H1 (cell line): ENCODE measurements around the gene CEMIP2.

Source experiments
- ASH2L ChIP-seq: fragments of 200-600, 300-600 bp; sonication (generic); IDR thresholded peaks from one replicate; pipeline ENCODE4 v1.7.1; 2017; ENCODE audit warnings: low read length
- CBX5 ChIP-seq: fragments of 300-800, 300-1000 bp; sonication (generic); IDR thresholded peaks from 2 replicates; pipeline ENCODE4 v1.7.1; 2016; ENCODE audit warnings: antibody characterized with exemption, low read length, low read depth
- CTCF ChIP-seq, 3 experiments: IDR thresholded peaks; 1 replicate in 2 of 3; 2 replicates in 1 of 3; pipeline versions ENCODE4 v1.5.1 to v1.6.1; 2011; ENCODE audit warnings: low read length in 3 of 3, mild to moderate bottlenecking in 3 of 3, inconsistent platforms in 2 of 3, low read depth in 1 of 3, moderate library complexity in 1 of 3; ENCODE audit not compliant: insufficient read depth in 1 of 3; ENCODE audit errors: control extremely low read depth in 1 of 3
- E2F6 ChIP-seq: IDR thresholded peaks from 2 replicates; pipeline ENCODE4 v1.6.1; 2012; ENCODE audit warnings: inconsistent platforms
- EP300 ChIP-seq, 2 experiments: IDR thresholded peaks; 1 replicate in 1 of 2; 2 replicates in 1 of 2; pipeline ENCODE4 v1.6.1; 2011 to 2012; ENCODE audit warnings: low read depth in 2 of 2, low read length in 2 of 2, mild to moderate bottlenecking in 2 of 2, borderline replicate concordance in 1 of 2, inconsistent platforms in 1 of 2, moderate library complexity in 1 of 2
- EZH2 ChIP-seq: fragments of 200-600 bp; sonication (generic); IDR thresholded peaks from 2 replicates; pipeline ENCODE4 v1.7.1; 2012; ENCODE audit warnings: low read depth, mild to moderate bottlenecking, moderate library complexity, low read length, inconsistent platforms; ENCODE audit not compliant: severe bottlenecking
- POLR2A ChIP-seq, 2 experiments: IDR thresholded peaks; 1 replicate in 1 of 2; 2 replicates in 1 of 2; pipeline ENCODE4 v1.6.1; 2011; ENCODE audit warnings: low read depth in 2 of 2, low read length in 2 of 2, mild to moderate bottlenecking in 2 of 2; ENCODE audit errors: control extremely low read depth in 1 of 2
- RNF2 ChIP-seq: fragments of 200-900, 300-1000 bp; sonication (generic); IDR thresholded peaks from 2 replicates; pipeline ENCODE4 v1.7.1; 2016; ENCODE audit warnings: borderline replicate concordance, low read depth, mild to moderate bottlenecking, antibody characterized with exemption, low read length; ENCODE audit not compliant: poor library complexity, severe bottlenecking; ENCODE audit errors: missing control alignments
- RXRA ChIP-seq: IDR thresholded peaks from 2 replicates; pipeline ENCODE4 v1.6.1; 2011; ENCODE audit warnings: low read depth, mild to moderate bottlenecking, low read length, moderate library complexity; ENCODE audit not compliant: insufficient read depth
- SIN3A ChIP-seq, 2 experiments: IDR thresholded peaks in 1 of 2; conservative IDR thresholded peaks in 1 of 2; 2 replicates each; pipeline ENCODE4 v1.6.1; 2011 to 2012; ENCODE audit warnings: low read length in 2 of 2, improper control_type of control experiment in 1 of 2, low read depth in 1 of 2, mild to moderate bottlenecking in 1 of 2
- SP1 ChIP-seq: IDR thresholded peaks from 2 replicates; pipeline ENCODE4 v1.6.1; 2011; ENCODE audit warnings: low read depth, low read length
- TAF1 ChIP-seq: IDR thresholded peaks from 2 replicates; pipeline ENCODE4 v1.6.1; 2011; ENCODE audit warnings: mild to moderate bottlenecking, low read depth, low read length
- YY1 ChIP-seq: IDR thresholded peaks from 2 replicates; pipeline ENCODE4 v1.6.1; 2011; ENCODE audit warnings: low read depth, mild to moderate bottlenecking, low read length

GRCh38 chr9:71767163-71767775 is 1.0 kb downstream of the CEMIP2 start:
- no peak for TF ChIP-seq POLR2A (IDR thresholded peaks at IDR 0.05; ENCODE audit: control extremely low read depth in 1 of 2, low read depth in 2 of 2, low read length in 2 of 2)
- no peak for TF ChIP-seq TAF1
- no peak for TF ChIP-seq YY1
- no peak for TF ChIP-seq CTCF (IDR thresholded peaks at IDR 0.05; ENCODE audit: control extremely low read depth in 1 of 3, insufficient read depth in 1 of 3, low read depth in 1 of 3, low read length in 3 of 3)
- no peak for TF ChIP-seq SP1
- no peak for TF ChIP-seq EZH2
- TF ChIP-seq E2F6, result no peak
- no peak for TF ChIP-seq CBX5
- no peak for TF ChIP-seq SIN3A (conservative IDR thresholded peaks at IDR 0.05 in 1 of 2, IDR thresholded peaks at IDR 0.05 in 1 of 2; ENCODE audit: low read depth in 1 of 2, low read length in 2 of 2)
- no peak for TF ChIP-seq RXRA
- no peak for TF ChIP-seq RNF2
- no peak for TF ChIP-seq EP300 (IDR thresholded peaks at IDR 0.05; ENCODE audit: borderline replicate concordance in 1 of 2, low read depth in 2 of 2, low read length in 2 of 2)
- no peak for TF ChIP-seq ASH2L
